NCI-H2171 (cell line): ENCODE measurements around the gene DACH1.
"Not testable (repeated sequence)": the region's sequence is repeated elsewhere in the genome, so short reads cannot be mapped to it uniquely, and the experiment has no call there.

Experiments used
- DNase-seq: peaks from one replicate; lab custom pipeline; 2025; lab: John Stamatoyannopoulos, UW

Gene DACH1

DNA sequence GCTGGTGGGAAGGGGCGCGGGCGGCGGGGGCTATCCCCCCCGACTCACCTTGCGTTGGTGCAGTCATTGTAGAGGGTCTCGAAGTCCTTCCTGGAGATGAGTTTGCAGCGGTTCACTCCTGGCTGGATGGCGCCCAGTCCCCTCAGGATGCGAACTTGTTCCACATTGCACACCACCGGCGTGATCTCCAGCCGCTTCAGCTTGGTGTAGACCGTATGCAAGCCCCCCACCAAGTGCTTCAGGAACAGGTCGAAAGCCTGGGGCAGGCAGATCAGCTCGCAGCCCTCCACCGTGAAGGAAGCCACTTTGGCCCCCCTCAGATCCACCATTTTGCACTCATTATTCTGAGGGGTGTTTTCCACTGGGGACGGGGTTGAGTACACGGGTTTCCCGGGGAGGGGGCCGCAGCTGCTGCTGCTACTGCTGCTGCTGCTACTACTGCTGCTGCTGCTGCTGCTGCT lies 1.1 kb downstream of the DACH1 start:
- no peak for DNase-seq

DNA sequence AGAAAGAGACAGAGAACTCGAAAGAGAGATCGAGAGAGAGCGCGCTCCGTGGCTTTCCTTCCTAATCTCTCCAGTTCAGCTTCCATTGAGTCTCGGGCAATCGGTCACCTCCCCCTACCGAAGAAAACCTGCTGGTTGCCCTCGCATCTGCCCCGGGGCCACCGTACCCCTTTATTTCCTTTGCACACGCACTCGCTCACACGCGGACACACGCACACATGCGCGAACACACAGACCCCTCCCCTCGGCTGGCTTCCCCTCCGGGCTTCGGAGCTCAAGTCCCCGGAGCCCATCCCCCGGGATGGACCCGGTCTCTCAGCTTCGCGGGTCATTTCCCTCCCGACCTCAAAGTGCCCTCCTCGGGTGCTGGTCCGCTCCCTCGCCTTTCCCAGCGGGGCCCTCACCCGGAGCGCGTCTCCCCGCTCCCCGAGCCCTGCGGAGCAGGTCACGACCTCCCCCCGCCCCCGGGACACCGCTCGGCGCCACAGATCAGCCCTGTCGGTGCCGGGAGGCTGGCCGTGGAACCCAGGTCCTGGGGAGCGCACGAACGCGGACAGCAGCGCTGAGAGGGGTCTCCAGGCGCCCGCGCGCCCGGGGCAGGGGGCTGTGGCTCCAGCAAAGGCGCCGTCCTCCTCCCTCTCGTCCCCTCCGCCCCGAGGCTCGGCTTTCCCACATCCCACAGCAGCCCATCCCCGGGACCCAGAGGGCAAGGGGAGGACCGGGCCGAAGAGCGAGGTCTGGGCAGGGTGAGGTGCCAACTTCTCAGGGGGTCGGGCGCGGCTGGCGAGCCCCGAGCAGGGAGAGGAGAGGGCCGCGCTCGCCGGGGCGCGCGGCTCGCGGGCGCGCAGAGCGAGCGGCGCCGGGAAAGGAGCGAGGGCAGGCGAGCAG lies 1.8 kb downstream of the DACH1 start:
- DNase-seq = peak; percentile 51

GRCh38 chr13:71864094-71864985 lies 2.7 kb downstream of the DACH1 start:
- peak; percentile 84 for DNase-seq

DNA sequence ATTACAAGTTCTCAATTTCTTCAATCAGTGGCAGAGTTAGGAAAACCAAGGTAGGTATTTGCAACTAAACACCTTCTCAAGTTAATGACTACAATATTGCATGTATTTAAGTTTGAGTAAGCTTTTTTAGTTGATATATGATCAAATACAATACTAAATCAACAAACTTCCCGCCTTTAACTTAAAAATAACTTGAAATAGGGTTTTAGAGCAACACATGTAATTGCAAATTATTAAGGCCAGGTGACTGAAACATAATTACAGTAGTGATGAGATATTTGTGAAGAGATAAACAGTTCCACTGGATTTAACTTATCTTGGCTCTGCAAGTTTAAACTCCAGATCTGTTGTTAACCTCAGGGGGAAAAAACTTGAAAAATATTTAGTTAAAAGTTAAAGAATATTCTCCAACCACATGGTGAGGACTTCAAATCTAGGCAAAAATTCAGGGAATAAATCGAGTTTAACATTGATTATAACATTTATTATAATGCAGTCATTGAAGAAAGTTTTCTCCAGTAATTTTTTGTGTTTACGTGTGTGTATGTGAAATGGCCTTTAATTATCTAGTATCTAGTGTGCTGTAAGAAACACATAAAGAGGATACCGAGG lies 3.6 kb downstream of the DACH1 start:
- no peak for DNase-seq

DNA sequence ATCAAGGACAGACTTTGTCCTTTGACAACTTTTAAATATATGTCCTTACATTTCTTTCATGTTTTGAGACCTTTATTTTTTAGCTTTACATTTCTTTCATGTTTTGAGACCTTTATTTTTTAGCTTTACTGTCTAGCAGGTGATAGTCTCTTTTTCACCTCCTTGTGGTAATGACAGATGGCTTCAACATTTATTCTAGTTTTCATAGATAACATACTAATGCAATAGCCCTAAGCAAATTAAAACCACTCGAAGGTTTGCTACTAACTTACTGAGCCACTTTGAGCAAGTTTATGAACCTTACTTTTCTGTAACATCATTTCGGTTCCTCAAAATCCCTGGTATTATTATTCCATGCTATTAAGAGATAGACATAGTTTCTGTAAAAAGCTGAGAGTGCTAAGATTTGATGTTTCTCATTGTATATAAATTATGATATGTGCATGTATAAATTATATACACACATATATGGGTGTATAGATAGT lies 4.5 kb downstream of the DACH1 start:
- DNase-seq = no peak

GRCh38 chr13:71861769-71862458 lies 5.1 kb downstream of the DACH1 start:
- DNase-seq = no peak

- peak; percentile 58 for DNase-seq
These were observed 6.4 kb downstream of the DACH1 start for GRCh38 chr13:71860547-71861138.

GRCh38 chr13:71858647-71859046 lies 8.4 kb downstream of the DACH1 start:
- no peak for DNase-seq

DNA sequence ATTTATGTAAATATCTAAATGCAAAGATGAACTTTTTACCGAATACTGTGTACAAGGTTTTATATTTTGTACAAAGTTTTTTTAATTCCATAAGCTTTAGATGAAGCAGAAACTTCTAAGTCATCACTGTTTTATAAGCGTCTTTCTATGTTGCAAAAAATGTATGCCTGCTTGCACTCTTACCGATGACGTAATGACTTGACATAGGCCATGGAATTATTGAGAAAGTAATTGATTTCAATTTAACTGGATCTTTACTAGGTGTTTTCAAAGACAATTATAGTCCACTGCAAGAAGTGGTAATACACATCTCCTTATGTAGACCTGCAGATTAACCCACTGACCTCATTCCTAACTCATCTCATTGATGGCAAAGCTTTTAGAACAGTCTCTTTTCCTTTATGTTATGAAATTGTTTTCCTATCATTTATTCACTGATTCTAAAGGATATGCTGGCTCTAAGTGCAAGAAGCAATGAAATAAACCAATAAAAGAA lies 10.4 kb downstream of the DACH1 start:
- DNase-seq = no peak

DNA sequence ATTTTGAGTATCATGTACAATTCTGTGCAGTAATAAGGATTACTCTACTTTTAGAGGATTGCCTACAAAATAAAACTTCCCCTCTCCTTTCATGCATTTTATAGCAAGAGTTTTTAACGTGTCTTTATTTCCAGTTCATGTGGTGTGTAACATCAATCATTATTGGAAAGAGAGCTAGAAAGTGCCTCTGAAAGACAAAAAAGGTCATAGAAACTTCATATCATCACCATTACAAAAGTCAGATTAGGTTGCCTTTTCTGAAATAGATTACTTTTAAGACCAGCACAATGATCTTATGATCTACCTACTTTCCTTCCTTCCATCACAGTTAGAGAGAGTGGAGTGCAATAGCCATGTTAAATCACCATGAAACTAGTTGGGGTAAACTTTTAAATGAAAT lies 12.6 kb downstream of the DACH1 start:
- no peak for DNase-seq

GRCh38 chr13:71853725-71854124 lies 13.3 kb downstream of the DACH1 start:
- DNase-seq = peak; percentile 88

- DNase-seq = no peak
These were observed 14.3 kb downstream of the DACH1 start for GRCh38 chr13:71852736-71853135.

GRCh38 chr13:71851498-71852409 lies 15.2 kb downstream of the DACH1 start:
- DNase-seq = no peak

DNA sequence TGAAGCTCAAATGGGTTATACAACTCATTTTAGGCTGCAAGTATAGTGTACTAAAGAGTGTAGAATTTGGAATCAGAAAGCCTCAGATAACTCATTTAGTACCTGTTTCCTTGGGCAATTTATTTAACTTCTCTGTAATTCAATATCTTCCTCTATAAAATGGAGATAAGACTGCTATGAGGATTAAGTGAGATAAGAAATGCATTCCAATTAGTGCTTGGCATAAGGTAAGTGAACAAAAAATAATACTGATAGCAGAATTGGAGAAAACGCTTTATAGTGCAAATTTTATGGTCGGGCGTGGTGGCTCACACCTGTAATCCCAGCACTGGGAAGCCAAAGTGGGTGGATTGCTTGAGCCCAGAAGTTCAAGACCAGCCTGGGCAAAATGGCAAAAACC lies 25.0 kb downstream of the DACH1 start:
- no peak for DNase-seq

DNA sequence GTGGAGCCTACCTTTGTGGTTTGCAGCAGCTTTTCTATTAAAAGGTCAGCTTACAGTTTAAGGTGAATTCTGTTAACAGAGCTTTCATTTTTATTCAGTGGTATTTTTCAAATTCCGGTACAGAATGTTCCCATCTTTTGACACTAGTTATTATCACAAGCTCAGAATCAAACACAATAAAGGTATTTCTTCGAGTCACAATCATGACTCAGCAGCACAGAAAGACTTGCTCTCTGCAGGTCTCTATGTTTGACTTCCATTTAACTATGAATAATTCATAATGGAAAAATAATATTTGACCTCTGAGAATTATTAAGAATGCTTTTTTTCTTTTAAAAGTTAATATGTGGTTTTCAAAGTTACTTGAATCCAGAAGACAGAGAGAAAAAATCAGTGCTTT lies 28.2 kb downstream of the DACH1 start:
- no peak for DNase-seq

GRCh38 chr13:71837582-71837981 lies 29.4 kb downstream of the DACH1 start:
- not testable (repeated sequence) for DNase-seq

GRCh38 chr13:71831716-71832115 lies 35.3 kb downstream of the DACH1 start:
- DNase-seq = no peak

DNA sequence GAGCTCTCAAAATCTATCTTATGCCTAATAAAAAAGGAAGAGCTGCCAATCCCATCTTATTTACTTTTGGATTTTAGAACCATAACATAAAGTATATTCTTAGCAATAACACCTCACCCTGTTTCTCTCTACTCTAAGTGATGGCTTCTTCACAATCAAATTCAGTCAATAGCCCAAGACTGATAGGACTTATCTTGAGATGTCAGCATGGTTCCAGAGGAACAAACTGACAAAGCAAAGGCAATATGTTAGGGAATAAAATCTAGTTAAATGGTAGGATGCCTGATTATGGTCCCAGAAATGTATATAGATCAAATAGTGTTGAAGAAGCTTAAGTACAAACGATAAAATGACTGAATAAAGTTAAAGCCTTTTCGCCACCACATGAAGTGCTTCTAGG lies 36.3 kb downstream of the DACH1 start:
- no peak for DNase-seq

GRCh38 chr13:71830323-71830722 lies 36.7 kb downstream of the DACH1 start:
- no peak for DNase-seq

- no peak for DNase-seq
These were observed 37.5 kb downstream of the DACH1 start for GRCh38 chr13:71829547-71829946.
